HepG2 (cell line): ENCODE data around the gene IL2RA. TPM values are rescaled to one million over a fixed set of nuclear protein-coding genes. Genes with fewer than 3 reads are reported as not detected.

ENCODE experiments used
- ATAC-seq: fragments of 200-7000 bp; cut with Tn5 transposase; 3 replicates; pipeline ENCODE4 v1.9.1; 2020; ENCODE audit warnings: mild to moderate bottlenecking, moderate library complexity
- BruUV-seq: library from RNA; stranded (reverse); fragments of 400-500 nt; replicated peaks from 2 replicates; lab custom pipeline; 2021; lab: Mats Ljungman, UMichigan
- CTCF ChIA-PET: fragments of 300-600 bp; formaldehyde crosslinking; extraction: SDS; loops from one replicate; lab custom pipeline; 2021; ENCODE audit warnings: low total read pairs, inconsistent platforms, low intra/inter-chr PET ratio; lab: Yijun Ruan, JAX
- POLR2A ChIA-PET: fragments of 350-600 bp; sonication (Branson Sonifier 250); formaldehyde crosslinking; loops from one replicate; lab custom pipeline; 2020; ENCODE audit warnings: antibody characterized with exemption, inconsistent platforms; lab: Yijun Ruan, JAX
- DNase-seq: peaks from one replicate; pipeline ENCODE4 v3.0.0-alpha.2; 2015; ENCODE audit warnings: low spot score
- FAIRE-seq: peaks from 3 replicates; lab custom pipeline; 2011; peaks lifted over from hg19 to GRCh38; lab: Jason Lieb, UNC
- H2AFZ ChIP-seq: one replicate; pipeline ENCODE4 v1.6.1; 2011; ENCODE audit warnings: low read length, inconsistent platforms
- H3K27ac ChIP-seq: fragments of 300-600 bp; 3 replicates; pipeline ENCODE4 v1.8.0; 2011; ENCODE audit warnings: mixed run types, mild to moderate bottlenecking, mixed read lengths, low read length, inconsistent platforms; ENCODE audit not compliant: insufficient read depth; ENCODE audit errors: extremely low read length
- H3K27me3 ChIP-seq, 2 experiments: fragments of 200-600 bp in 1 of 2; 2 replicates in 1 of 2; 3 replicates in 1 of 2; pipeline versions ENCODE4 v1.6.0 to v1.8.0; 2011; ENCODE audit warnings: low read length in 2 of 2, mild to moderate bottlenecking in 2 of 2, moderate library complexity in 2 of 2, inconsistent platforms in 1 of 2; ENCODE audit not compliant: insufficient read depth in 2 of 2, control insufficient read depth in 1 of 2
- H3K36me3 ChIP-seq, 2 experiments: fragments of 200-600 bp in 1 of 2; replicated peaks in 1 of 2; 2 replicates in 1 of 2; 3 replicates in 1 of 2; pipeline versions ENCODE4 v1.5.1 to v1.8.0; 2011; ENCODE audit warnings: low read length in 2 of 2, inconsistent platforms in 1 of 2; ENCODE audit not compliant: insufficient read depth in 2 of 2, control insufficient read depth in 1 of 2
- H3K4me1 ChIP-seq: 2 replicates; pipeline ENCODE4 v1.5.1; 2012; ENCODE audit warnings: low read length, inconsistent platforms; ENCODE audit not compliant: insufficient read depth
- H3K4me2 ChIP-seq: 2 replicates; pipeline ENCODE4 v1.6.0; 2011; ENCODE audit warnings: low read depth, low read length, inconsistent platforms
- H3K4me3 ChIP-seq, 3 experiments: fragments of 200-600 bp in 1 of 3; sonication (generic), shearing (Covaris generic) in 1 of 3; replicated peaks in 1 of 3; 2 replicates each; pipeline ENCODE4 v1.5.1; 2011 to 2016; ENCODE audit warnings: low read length in 3 of 3, inconsistent platforms in 2 of 3, low read depth in 2 of 3, mild to moderate bottlenecking in 2 of 3, control low read depth in 1 of 3, mixed read lengths in 1 of 3; ENCODE audit not compliant: insufficient read depth in 1 of 3
- H3K79me2 ChIP-seq: one replicate; pipeline ENCODE4 v1.6.1; 2011; ENCODE audit warnings: low read length, inconsistent platforms; ENCODE audit not compliant: insufficient read depth
- H3K9ac ChIP-seq: 2 replicates; pipeline ENCODE4 v1.6.0; 2011; ENCODE audit warnings: mild to moderate bottlenecking, low read depth, low read length, inconsistent platforms; ENCODE audit not compliant: insufficient read depth
- H3K9me3 ChIP-seq: 2 replicates; pipeline ENCODE4 v1.5.1; 2012; ENCODE audit warnings: mild to moderate bottlenecking, low read length
- H4K20me1 ChIP-seq: 2 replicates; pipeline ENCODE4 v1.6.0; 2011; ENCODE audit warnings: inconsistent platforms, mild to moderate bottlenecking, low read length, moderate library complexity; ENCODE audit not compliant: insufficient read depth
- GTF3A ChIP-seq: sonication (generic); formaldehyde crosslinking; conservative IDR thresholded peaks from 2 replicates; pipeline ENCODE4 v1.4.0; 2020; ENCODE audit warnings: mild to moderate bottlenecking, missing genetic modification reagents
- HNRNPK ChIP-seq: fragments of 200-400 bp; formaldehyde crosslinking; IDR thresholded peaks from 2 replicates; pipeline ENCODE4 v1.6.1; 2018; ENCODE audit warnings: low read length, low read depth, moderate library complexity, mild to moderate bottlenecking; ENCODE audit not compliant: poor library complexity, severe bottlenecking
- SIX4 ChIP-seq: sonication (generic); formaldehyde crosslinking; IDR thresholded peaks from 2 replicates; pipeline ENCODE4 v1.4.0; 2020; ENCODE audit warnings: missing genetic modification reagents
- STAG1 ChIP-seq: sonication (generic); formaldehyde crosslinking; IDR thresholded peaks from 2 replicates; pipeline ENCODE4 v1.4.0; 2020; ENCODE audit warnings: missing genetic modification reagents
- TBX3 ChIP-seq: fragments of 450-650 bp; IDR thresholded peaks from 2 replicates; pipeline ENCODE4 v1.6.1; 2017; ENCODE audit warnings: antibody characterized with exemption, mild to moderate bottlenecking, inconsistent platforms, borderline replicate concordance
- XBP1 ChIP-seq: sonication (generic); formaldehyde crosslinking; IDR thresholded peaks from 2 replicates; pipeline ENCODE4 v1.5.0; 2020; ENCODE audit warnings: missing genetic modification reagents
- ZNF543 ChIP-seq: sonication (generic); formaldehyde crosslinking; IDR thresholded peaks from 2 replicates; pipeline ENCODE4 v1.4.0; 2020; ENCODE audit warnings: mild to moderate bottlenecking, missing genetic modification reagents
- ZNF557 ChIP-seq: sonication (generic); formaldehyde crosslinking; IDR thresholded peaks from 2 replicates; pipeline ENCODE4 v1.4.0; 2020; ENCODE audit warnings: missing genetic modification reagents
- ZNF674 ChIP-seq: sonication (generic); formaldehyde crosslinking; IDR thresholded peaks from 2 replicates; pipeline ENCODE4 v1.5.0; 2020; ENCODE audit warnings: low read depth, mild to moderate bottlenecking, missing genetic modification reagents
- ZNF782 ChIP-seq: sonication (generic); formaldehyde crosslinking; IDR thresholded peaks from 2 replicates; pipeline ENCODE4 v1.4.0; 2020; ENCODE audit warnings: missing genetic modification reagents, mild to moderate bottlenecking, borderline replicate concordance
- WGBS: methylation state at CpG from one replicate; pipeline ENCODE4 v1.1.6; 2017; ENCODE audit warnings: low lambda C conversion rate; 5-methylcytosine and 5-hydroxymethylcytosine counted together
- in situ Hi-C: cut with HindIII; loops from 2 replicates; pipeline ENCODE4 v1.10.0; 2017; ENCODE audit warnings: low pct_unique_long_range_greater_than_20kb; ENCODE audit not compliant: extremely low pct_ligation_motif_present
- intact Hi-C: fragments of 100-400 bp; cut with micrococcal nuclease; formaldehyde crosslinking; loops from one replicate; pipeline ENCODE4 v1.10.0; 2022; ENCODE audit not compliant: unreplicated experiment
- polyA plus RNA-seq, 8 experiments: library from polyadenylated mRNA; depleted of rRNA in 3 of 8; stranded (reverse) in 7 of 8; unstranded in 1 of 8; fragments of >200 nt; fragmentation: Illumina TruSeq in 4 of 8; extraction: Trizol in 4 of 8; gene quantifications; 2 replicates each; pipeline versions ENCODE4 v1.2.1 to v1.2.3, GENCODE V29; 2011 to 2016; ENCODE audit warnings: low read depth in 4 of 8, missing spikeins in 1 of 8, mixed read lengths in 1 of 8; ENCODE audit not compliant: insufficient read depth in 1 of 8
- total RNA-seq, 5 experiments: library from RNA; depleted of rRNA; stranded (reverse); fragments of >200 nt; fragmentation: Illumina TruSeq; extraction: Trizol; gene quantifications; 2 replicates each; pipeline ENCODE4 v1.2.3, GENCODE V29; 2016; ENCODE audit warnings: low read depth in 1 of 5
- TF ChIP-seq, protein P1 (sequence below): sonication (generic); formaldehyde crosslinking; IDR thresholded peaks from 2 replicates; pipeline ENCODE4 v1.4.0; 2020; ENCODE audit warnings: missing genetic modification reagents

IL2RA gene
- total and polyA plus RNA-seq, 2 of the 13 experiments (the other 11 are each of a cell fraction or from before 2014, with no cell fraction given), result not detected

DNA sequence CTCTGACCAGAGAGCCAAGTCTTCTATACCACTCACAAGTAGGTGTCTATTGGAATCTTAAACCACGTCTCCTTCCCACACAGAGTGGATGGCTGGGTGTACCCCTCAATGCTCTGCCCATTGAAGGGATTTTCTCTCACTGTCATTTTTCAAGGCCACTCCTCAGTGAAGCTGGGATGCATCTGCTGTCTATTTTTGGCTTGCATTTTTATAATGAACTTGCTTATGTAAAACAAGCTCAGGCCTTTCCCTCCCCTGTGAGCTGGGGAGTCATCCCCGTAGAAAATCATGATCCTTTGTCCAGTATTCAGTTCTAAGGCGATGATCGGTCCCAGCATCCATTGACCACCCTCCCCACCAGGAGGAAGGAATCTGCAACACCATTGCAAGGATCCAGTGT is 16.9 kb upstream of the IL2RA start:
- Histone ChIP-seq H3K27me3 (peaks cover 1 to 60% of the 10 kb centered on the region in 2 experiments), H2AFZ (no peak overlapping the region), H3K9ac (no peak overlapping the region), H3K79me2 (no peaks in the 10 kb centered on the region), H3K4me2 (no peak overlapping the region), H3K4me1 (no peaks in the 10 kb centered on the region; the same call in 1 of the 2 replicates), H3K36me3 (no peaks in the 10 kb centered on the region), H3K9me3 (no peaks in the 10 kb centered on the region), H4K20me1 (no peaks in the 10 kb centered on the region), H3K4me3 (no peak overlapping the region), H3K27ac (no peak overlapping the region)
- 63% methylated on average over 4 of the region's 4 CpGs for WGBS
- in situ Hi-C loops, result no loop called here
- ATAC-seq (no peak), FAIRE-seq (no peak), DNase-seq (no peak)
- CTCF ChIA-PET, result no interaction called here
- intact Hi-C loops, result no loop called here
- no TSS peak for BruUV-seq
- no peak for TF ChIP-seq ZNF557 (CRISPR knock-in tag)
- no peak for TF ChIP-seq ZNF543 (CRISPR knock-in tag)
- no peak for TF ChIP-seq STAG1 (CRISPR knock-in tag)
- no peak for TF ChIP-seq ZNF674
- POLR2A ChIA-PET, result no interaction called here

DNA sequence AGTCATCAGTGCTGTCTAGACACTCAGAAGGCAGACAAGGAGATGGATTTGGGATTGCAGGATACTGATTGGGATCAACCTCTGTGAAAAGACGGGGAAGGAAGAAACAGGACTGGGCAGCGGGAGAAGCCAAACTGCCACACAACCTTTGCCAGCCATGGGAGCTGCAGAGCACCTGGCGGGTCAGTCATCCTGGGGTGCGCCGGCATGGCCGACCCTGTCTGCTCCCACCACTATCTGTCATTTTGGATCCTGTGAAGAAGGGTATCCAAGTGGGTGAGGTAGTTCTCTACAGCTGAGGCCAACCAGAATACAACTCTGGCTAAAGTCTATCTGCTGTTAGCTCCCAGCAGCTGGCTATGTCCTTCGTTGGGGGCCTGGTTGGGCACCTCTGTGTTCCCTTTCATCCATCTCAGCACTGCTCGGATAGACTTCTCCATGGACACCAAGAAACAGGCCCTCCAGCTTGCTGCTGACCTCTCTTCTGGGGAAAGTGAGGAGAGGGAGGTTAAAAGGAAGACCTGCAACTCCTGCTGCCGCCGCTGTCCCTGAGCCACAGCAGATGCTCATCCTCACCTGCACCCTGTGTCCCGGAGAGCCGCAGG is 15.0 kb upstream of the IL2RA start:
- Histone ChIP-seq H4K20me1 (no peaks in the 10 kb centered on the region), H3K36me3 (no peaks in the 10 kb centered on the region), H3K9ac (no peak overlapping the region), H3K4me3 (no peak overlapping the region), H3K79me2 (no peaks in the 10 kb centered on the region), H3K27me3 (peaks cover 1 to 41% of the 10 kb centered on the region in 2 experiments), H3K27ac (no peak overlapping the region), H3K9me3 (no peaks in the 10 kb centered on the region), H2AFZ (no peak overlapping the region), H3K4me1 (no peaks in the 10 kb centered on the region; the same call in 1 of the 2 replicates), H3K4me2 (no peak overlapping the region)
- no peak for ATAC-seq
- TF ChIP-seq HNRNPK, result no peak
- TF ChIP-seq ZNF782, result no peak
- no peak for TF ChIP-seq TBX3
- TF ChIP-seq GTF3A (CRISPR knock-in tag), result no peak
- no peak for TF ChIP-seq XBP1 (CRISPR knock-in tag)
- TF ChIP-seq SIX4, result no peak
- TF ChIP-seq, protein P1, sequence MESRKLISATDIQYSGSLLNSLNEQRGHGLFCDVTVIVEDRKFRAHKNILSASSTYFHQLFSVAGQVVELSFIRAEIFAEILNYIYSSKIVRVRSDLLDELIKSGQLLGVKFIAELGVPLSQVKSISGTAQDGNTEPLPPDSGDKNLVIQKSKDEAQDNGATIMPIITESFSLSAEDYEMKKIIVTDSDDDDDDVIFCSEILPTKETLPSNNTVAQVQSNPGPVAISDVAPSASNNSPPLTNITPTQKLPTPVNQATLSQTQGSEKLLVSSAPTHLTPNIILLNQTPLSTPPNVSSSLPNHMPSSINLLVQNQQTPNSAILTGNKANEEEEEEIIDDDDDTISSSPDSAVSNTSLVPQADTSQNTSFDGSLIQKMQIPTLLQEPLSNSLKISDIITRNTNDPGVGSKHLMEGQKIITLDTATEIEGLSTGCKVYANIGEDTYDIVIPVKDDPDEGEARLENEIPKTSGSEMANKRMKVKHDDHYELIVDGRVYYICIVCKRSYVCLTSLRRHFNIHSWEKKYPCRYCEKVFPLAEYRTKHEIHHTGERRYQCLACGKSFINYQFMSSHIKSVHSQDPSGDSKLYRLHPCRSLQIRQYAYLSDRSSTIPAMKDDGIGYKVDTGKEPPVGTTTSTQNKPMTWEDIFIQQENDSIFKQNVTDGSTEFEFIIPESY (CRISPR knock-in tag), result no peak
- no TSS peak for BruUV-seq
- in situ Hi-C loops, result no loop called here
- 59% methylated on average over 7 of the region's 12 CpGs for WGBS
- POLR2A ChIA-PET, result no interaction called here
- CTCF ChIA-PET, result no interaction called here
- no peak for FAIRE-seq
- DNase-seq, result no peak
- intact Hi-C loops, result no loop called here
